ENCODE data around the gene SEC14L2. TPM values are rescaled to one million over a fixed set of nuclear protein-coding genes. Genes with fewer than 3 reads are reported as not detected.

The SEC14L2 gene
- 3.0 TPM for total RNA-seq

DNA sequence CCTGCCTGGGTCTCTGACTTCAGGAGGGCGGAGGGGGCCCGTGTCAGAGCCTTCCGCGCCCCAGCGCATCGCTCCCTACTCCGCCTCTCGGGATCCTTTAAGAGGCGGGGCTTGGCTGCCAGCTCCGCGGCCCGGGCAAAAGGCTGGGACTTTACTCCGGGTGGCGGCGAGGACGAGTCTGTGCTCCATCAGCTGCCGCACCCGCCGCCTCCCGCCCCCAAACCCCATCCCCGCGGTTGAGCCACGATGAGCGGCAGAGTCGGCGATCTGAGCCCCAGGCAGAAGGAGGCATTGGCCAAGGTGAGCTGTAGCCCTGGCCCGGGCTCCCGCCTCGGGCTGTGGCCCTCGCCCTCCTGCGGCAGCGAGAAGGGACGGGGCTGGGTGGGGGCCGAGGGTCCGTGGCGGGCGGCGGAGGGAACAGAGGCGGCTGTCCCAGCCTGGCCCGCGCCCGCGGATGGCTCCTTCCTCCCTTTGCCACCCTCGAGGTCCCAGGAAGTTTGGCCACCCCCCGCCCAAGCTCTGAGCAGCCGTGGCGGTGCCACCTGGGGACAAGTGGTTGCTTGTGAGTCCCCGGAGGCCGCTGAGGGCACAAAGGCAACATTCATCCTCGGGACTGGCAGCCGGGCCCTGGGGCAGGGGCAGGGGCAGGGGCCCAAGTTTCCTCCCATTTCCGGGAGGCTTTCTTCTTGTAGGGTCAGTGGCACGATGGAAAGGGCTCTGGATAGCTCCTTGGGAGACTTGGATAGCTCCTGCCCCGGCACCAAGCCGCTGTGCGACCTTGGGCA is at the start of gene SEC14L2:
SEC14L2 (plus strand) TSS at position 148 of the 785 bp plus-strand sequence; CDS start at position 247, 99 bp downstream.
- DNase-seq (ENCODE audit: low spot score in 2 of 2), result peak in 1 of 2 donors; percentile 85
- intact Hi-C loops (cut with DNase I), result loop anchor here (1.0 kb wide), 1 partner anchor 26 kb away; no protein-coding TSS in a partner anchor

DNA sequence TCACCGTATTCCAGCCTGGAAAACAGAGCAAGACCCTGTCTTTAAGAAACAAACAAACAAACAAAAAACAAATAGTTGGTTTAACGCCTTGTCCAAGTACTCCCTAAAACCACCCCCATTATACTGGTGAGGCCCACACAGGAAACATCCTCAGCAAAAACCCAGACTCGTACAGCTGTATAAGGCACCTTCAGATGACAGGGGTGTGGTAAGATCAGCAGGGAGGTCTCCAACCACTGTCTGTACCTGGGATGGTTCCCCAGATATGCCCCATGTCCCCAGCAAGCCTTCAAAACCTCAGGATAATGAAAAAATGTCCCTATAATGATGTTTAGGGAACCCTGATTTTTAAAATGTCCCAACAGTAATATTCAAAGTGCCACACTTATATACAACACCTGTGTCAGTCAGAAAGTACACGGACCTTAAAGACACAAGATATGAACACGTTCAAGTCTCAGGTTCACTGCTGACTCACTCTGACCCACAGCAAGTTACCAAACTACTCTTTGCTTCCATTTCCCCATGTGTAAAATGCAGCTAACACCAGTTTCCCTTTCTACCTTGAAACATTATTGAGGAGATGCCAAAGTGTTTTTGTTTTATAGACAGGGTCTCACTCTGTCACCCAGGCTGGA is 49.4 kb upstream of the SEC14L2 start:
- H3K27me3 ChIP-seq, result no peaks in the 10 kb centered on the region
- intact Hi-C loops (cut with DNase I), result no loop called here
- no peaks in the 10 kb centered on the region for H3K4me1 ChIP-seq
- no peaks in the 10 kb centered on the region for H3K9me3 ChIP-seq
- TF ChIP-seq, protein P1, sequence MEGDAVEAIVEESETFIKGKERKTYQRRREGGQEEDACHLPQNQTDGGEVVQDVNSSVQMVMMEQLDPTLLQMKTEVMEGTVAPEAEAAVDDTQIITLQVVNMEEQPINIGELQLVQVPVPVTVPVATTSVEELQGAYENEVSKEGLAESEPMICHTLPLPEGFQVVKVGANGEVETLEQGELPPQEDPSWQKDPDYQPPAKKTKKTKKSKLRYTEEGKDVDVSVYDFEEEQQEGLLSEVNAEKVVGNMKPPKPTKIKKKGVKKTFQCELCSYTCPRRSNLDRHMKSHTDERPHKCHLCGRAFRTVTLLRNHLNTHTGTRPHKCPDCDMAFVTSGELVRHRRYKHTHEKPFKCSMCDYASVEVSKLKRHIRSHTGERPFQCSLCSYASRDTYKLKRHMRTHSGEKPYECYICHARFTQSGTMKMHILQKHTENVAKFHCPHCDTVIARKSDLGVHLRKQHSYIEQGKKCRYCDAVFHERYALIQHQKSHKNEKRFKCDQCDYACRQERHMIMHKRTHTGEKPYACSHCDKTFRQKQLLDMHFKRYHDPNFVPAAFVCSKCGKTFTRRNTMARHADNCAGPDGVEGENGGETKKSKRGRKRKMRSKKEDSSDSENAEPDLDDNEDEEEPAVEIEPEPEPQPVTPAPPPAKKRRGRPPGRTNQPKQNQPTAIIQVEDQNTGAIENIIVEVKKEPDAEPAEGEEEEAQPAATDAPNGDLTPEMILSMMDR (IDR thresholded peaks at IDR 0.05), result no peak
- peaks cover 61 to 97% of the 10 kb centered on the region in 2 donors for H3K36me3 ChIP-seq
- no peak overlapping the region for H3K27ac ChIP-seq
- DNase-seq (ENCODE audit: low spot score in 2 of 2), result no peak
- H3K4me3 ChIP-seq, result no peak overlapping the region

More for the DNA sequence above, at the start of gene SEC14L2:
- Histone ChIP-seq H3K4me1 (peaks cover 0 to 3% of the 10 kb centered on the region in 2 donors), H3K4me3 (peak within 1 kb of the TSS; percentile 71 to 97), H3K36me3 (no peaks in the 10 kb centered on the region), H3K27me3 (no peaks in the 10 kb centered on the region), H3K27ac (peak within 1 kb of the TSS; percentile 38 to 80), H3K9me3 (no peaks in the 10 kb centered on the region)
- TF ChIP-seq, protein P1 (IDR thresholded peaks at IDR 0.05), result no peak

DNA sequence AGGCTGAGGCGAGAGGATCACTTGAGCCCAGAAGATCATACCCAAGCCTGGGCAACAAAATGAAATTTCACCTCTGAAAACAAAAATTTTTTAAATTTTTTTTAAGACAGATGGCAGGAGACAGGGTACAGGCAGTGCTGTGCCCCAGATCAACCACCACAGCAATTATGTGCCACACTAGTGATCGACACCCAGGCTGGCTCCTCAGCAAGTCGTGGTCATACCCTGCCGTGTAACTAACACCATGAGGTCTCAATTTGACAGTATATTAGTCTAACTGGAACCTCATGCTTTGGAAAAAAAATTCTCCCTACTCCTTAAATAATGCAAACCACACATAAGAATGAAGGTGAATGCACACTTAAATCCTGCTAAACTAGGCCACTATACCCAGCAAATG is 48.4 kb upstream of the SEC14L2 start:
- intact Hi-C loops (cut with DNase I), result no loop called here
- Histone ChIP-seq H3K9me3 (no peaks in the 10 kb centered on the region), H3K36me3 (peaks cover 59 to 93% of the 10 kb centered on the region in 2 donors), H3K27me3 (no peaks in the 10 kb centered on the region), H3K27ac (no peak overlapping the region), H3K4me1 (no peaks in the 10 kb centered on the region), H3K4me3 (no peak overlapping the region)
- no peak for DNase-seq (ENCODE audit: low spot score in 2 of 2)
- TF ChIP-seq, protein P1 (IDR thresholded peaks at IDR 0.05), result no peak

DNA sequence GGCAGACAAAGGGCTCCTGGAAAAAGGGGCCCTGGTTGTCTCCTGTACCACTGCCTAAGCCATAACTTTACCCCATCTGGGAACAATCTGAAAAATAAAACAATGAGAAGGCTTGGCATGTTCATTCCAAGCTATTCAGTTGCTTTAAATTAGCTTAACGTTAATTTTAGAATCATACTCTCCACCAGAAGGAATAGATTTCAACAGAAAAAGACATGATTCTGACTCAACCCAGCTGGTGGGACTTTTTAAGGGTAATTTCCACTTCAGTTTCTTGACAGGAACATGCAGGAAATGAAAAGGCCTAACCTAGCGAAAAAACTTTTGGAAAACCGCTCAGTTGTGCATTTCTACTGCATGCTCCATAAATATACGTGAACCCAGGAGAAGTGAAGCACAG is 48.0 kb upstream of the SEC14L2 start:
- H3K4me3 ChIP-seq, result no peak overlapping the region
- H3K9me3 ChIP-seq, result no peaks in the 10 kb centered on the region
- no peak overlapping the region for H3K27ac ChIP-seq
- DNase-seq (ENCODE audit: low spot score in 2 of 2), result no peak
- no peaks in the 10 kb centered on the region for H3K27me3 ChIP-seq
- peaks cover 55 to 89% of the 10 kb centered on the region in 2 donors for H3K36me3 ChIP-seq
- TF ChIP-seq, protein P1 (IDR thresholded peaks at IDR 0.05), result no peak
- intact Hi-C loops (cut with DNase I), result no loop called here
- H3K4me1 ChIP-seq, result no peaks in the 10 kb centered on the region

DNA sequence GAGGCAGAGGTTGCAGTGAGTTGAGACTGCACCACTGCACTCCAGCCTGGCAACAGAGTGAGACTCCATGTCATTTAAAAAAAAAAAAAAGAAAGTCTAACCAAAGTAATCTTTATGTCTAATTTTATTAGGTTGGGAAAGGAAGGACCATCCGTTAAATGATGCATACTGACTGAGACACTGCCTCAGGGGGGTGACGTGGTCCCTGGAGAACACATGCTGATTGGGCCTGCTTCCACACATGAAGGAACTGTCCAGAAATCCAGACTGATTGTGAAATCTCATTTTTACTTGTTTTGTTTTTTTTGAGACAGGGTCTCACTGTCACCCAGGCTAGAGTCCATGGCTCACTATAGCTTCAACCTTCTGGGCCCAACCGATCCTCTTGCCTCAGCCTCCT is 45.6 kb upstream of the SEC14L2 start:
- Histone ChIP-seq H3K36me3 (peaks cover 31 to 65% of the 10 kb centered on the region in 2 donors), H3K27me3 (no peaks in the 10 kb centered on the region)

More for the DNA sequence above, 45.6 kb upstream of the SEC14L2 start:
- peaks cover 11 to 17% of the 10 kb centered on the region in 2 donors for H3K4me1 ChIP-seq
- H3K27ac ChIP-seq, result no peak overlapping the region
- no peak overlapping the region for H3K4me3 ChIP-seq
- intact Hi-C loops (cut with DNase I), result no loop called here
- no peaks in the 10 kb centered on the region for H3K9me3 ChIP-seq
- TF ChIP-seq, protein P1 (IDR thresholded peaks at IDR 0.05), result no peak
- DNase-seq (ENCODE audit: low spot score in 2 of 2), result no peak
